ENCODE results near the gene DGCR8. TPM values are rescaled to one million over a fixed set of nuclear protein-coding genes. Genes with fewer than 3 reads are reported as not detected.

The DGCR8 gene
- total and polyA plus RNA-seq, 2 of the 4 experiments (the other 2 are of a cell fraction) = 16.7 to 25.3 TPM

- WGBS, 2 experiments (ENCODE audit: extremely low coverage in 2 of 2, insufficient read length in 1 of 2) = no CpG with 5 or more reads among the region's 2 CpGs
- CTCF ChIA-PET = no interaction called here
These were observed 24.9 kb upstream of the DGCR8 start for GRCh38 chr22:20055144-20055543.

More at GRCh38 chr22:20055144-20055543, 24.9 kb upstream of the DGCR8 start:
- in situ Hi-C loops (cut with MboI; ENCODE audit: low sequenced_read_pairs) (no loop called here), dilution Hi-C loops (cut with HindIII; ENCODE audit: low sequenced_read_pairs, unreplicated experiment) (no loop called here), intact Hi-C loops (cut with micrococcal nuclease) (no loop called here)
- Histone ChIP-seq H3K27ac (ENCODE audit: insufficient read depth, low read length) (no peak overlapping the region), H2BK15ac (ENCODE audit: low read depth, low read length) (no peak overlapping the region), H3K56ac (ENCODE audit: extremely low read depth, insufficient read depth, low read length) (no peak overlapping the region), H3K4me1 (ENCODE audit: control insufficient read depth, insufficient read depth, low read length) (no peaks in the 10 kb centered on the region), H3K9ac (ENCODE audit: low read depth, low read length) (no peak overlapping the region), H3K18ac (ENCODE audit: low read depth, low read length) (no peak overlapping the region), H4K8ac (ENCODE audit: low read depth in 2 of 2, low read length in 2 of 2) (no peak overlapping the region), H2BK120ac (ENCODE audit: low read depth, low read length) (no peak overlapping the region), H2BK5ac (ENCODE audit: low read depth, low read length, poor library complexity, severe bottlenecking) (no peak overlapping the region), H2AK5ac (ENCODE audit: low read depth, low read length) (no peak overlapping the region), H3K27me3 (ENCODE audit: control insufficient read depth, insufficient read depth, low read length) (no peaks in the 10 kb centered on the region), H3K4ac (ENCODE audit: low read depth, low read length) (no peak overlapping the region), H3K9me1 (ENCODE audit: insufficient read depth, low read length) (no peaks in the 10 kb centered on the region), H3K4me3 (ENCODE audit: insufficient read depth, low read depth, low read length) (no peak overlapping the region), H3K23ac (ENCODE audit: low read depth, low read length) (no peak overlapping the region), H3K36me3 (ENCODE audit: control insufficient read depth, insufficient read depth, low read length) (peaks cover 50% of the 10 kb centered on the region), H3K79me1 (ENCODE audit: low read depth in 1 of 2, low read length in 2 of 2) (peaks cover 5 to 7% of the 10 kb centered on the region in 2 experiments; a peak in 2 of 4 replicates), H2BK20ac (ENCODE audit: low read depth, low read length) (no peak overlapping the region), H4K91ac (ENCODE audit: insufficient read depth, low read depth, low read length) (no peak overlapping the region), H3K14ac (replicated peaks; ENCODE audit: low read depth, low read length) (no peak overlapping the region), H2AFZ (replicated peaks; ENCODE audit: low read length, poor library complexity) (no peak overlapping the region), H4K20me1 (ENCODE audit: insufficient read depth, low read length) (no peaks in the 10 kb centered on the region), H4K5ac (ENCODE audit: low read depth, low read length) (no peak overlapping the region), H2AK9ac (replicated peaks; ENCODE audit: low read depth, low read length, poor library complexity) (no peak overlapping the region), H3K9me3 (ENCODE audit: control insufficient read depth, insufficient read depth, low read length) (no peaks in the 10 kb centered on the region), H3K4me2 (ENCODE audit: low read depth, low read length) (no peak overlapping the region)
- DNase-seq (no peak), ATAC-seq (ENCODE audit: low read depth) (no peak)
- TF ChIP-seq MAFK (IDR thresholded peaks at IDR 0.05; ENCODE audit: low read depth, low read length) (no peak), RCOR1 (IDR thresholded peaks at IDR 0.05; ENCODE audit: insufficient replicate concordance, low read length) (no peak), CEBPB (IDR thresholded peaks at IDR 0.05; ENCODE audit: low read depth, low read length) (no peak), SMC3 (IDR thresholded peaks at IDR 0.05; ENCODE audit: low read depth, low read length) (no peak)
- no TSS peak for BruUV-seq (replicated peaks)
- POLR2A ChIA-PET (ENCODE audit: unreplicated experiment) = no interaction called here
